Tibial nerve (tissue), 4 donors: ENCODE data around the gene NPW. TPM values are rescaled to one million over a fixed set of nuclear protein-coding genes. Genes with fewer than 3 reads are reported as not detected.

Experiments
- DNase-seq, 2 donors: peaks; one replicate each; pipeline ENCODE4 v3.0.0-alpha.2; 2019; ENCODE audit warnings: low spot score in 2 of 2
- H3K27ac ChIP-seq, 4 donors: fragments of 200-600 bp; sonication (generic) in 3 of 4; one replicate each; pipeline ENCODE4 v1.5.1; 2017 to 2019; ENCODE audit warnings: mild to moderate bottlenecking in 1 of 4
- H3K27me3 ChIP-seq, 2 donors: fragments of 200-600 bp; sonication (generic) in 1 of 2; one replicate each; pipeline versions ENCODE4 v1.5.1 to v1.6.0; 2017 to 2019
- H3K36me3 ChIP-seq, 3 donors: fragments of 200-600 bp; sonication (generic); one replicate each; pipeline ENCODE4 v1.5.1; 2018 to 2019
- H3K4me1 ChIP-seq, 4 donors: fragments of 200-600 bp; sonication (generic) in 3 of 4; one replicate each; pipeline ENCODE4 v1.5.1; 2017 to 2019
- H3K4me3 ChIP-seq, 4 donors: fragments of 200-600 bp; sonication (generic) in 3 of 4; one replicate each; pipeline ENCODE4 v1.5.1; 2017 to 2019; ENCODE audit warnings: mild to moderate bottlenecking in 1 of 4, moderate library complexity in 1 of 4
- H3K9me3 ChIP-seq, 4 donors: fragments of 200-600 bp; sonication (generic) in 3 of 4; one replicate each; pipeline ENCODE4 v1.5.1; 2017 to 2019
- EP300 ChIP-seq, 2 donors: sonication (generic); formaldehyde crosslinking; IDR thresholded peaks; one replicate each; pipeline ENCODE4 v1.6.1; 2017; ENCODE audit warnings: antibody characterized with exemption in 2 of 2, mild to moderate bottlenecking in 1 of 2
- POLR2A ChIP-seq, 2 donors: fragments of 450-650 bp; IDR thresholded peaks; one replicate each; pipeline ENCODE4 v1.6.1; 2017; ENCODE audit warnings: antibody characterized with exemption in 2 of 2, mild to moderate bottlenecking in 2 of 2, moderate library complexity in 2 of 2
- WGBS, 2 donors: methylation state at CpG; one replicate each; pipeline ENCODE4 v1.1.5; 2018; 5-methylcytosine and 5-hydroxymethylcytosine counted together
- total RNA-seq, 4 donors: library from RNA; depleted of rRNA; stranded (reverse); fragments of >200 nt; gene quantifications; one replicate each; pipeline ENCODE4 v1.1.0, GENCODE V29; 2016
- TF ChIP-seq, protein P1 (sequence below), 5 experiments: fragments of 200-600 bp in 3 of 5; fragments of 450-650 bp in 2 of 5; sonication (generic) in 3 of 5; IDR thresholded peaks; one replicate each; pipeline ENCODE4 v1.5.1; 2016 to 2019; ENCODE audit warnings: antibody characterized with exemption in 5 of 5, mild to moderate bottlenecking in 3 of 5, moderate library complexity in 2 of 5

The NPW gene
- total RNA-seq, 4 donors from 2014 or later = 3.0 to 3.1 TPM; not detected in 2

DNA sequence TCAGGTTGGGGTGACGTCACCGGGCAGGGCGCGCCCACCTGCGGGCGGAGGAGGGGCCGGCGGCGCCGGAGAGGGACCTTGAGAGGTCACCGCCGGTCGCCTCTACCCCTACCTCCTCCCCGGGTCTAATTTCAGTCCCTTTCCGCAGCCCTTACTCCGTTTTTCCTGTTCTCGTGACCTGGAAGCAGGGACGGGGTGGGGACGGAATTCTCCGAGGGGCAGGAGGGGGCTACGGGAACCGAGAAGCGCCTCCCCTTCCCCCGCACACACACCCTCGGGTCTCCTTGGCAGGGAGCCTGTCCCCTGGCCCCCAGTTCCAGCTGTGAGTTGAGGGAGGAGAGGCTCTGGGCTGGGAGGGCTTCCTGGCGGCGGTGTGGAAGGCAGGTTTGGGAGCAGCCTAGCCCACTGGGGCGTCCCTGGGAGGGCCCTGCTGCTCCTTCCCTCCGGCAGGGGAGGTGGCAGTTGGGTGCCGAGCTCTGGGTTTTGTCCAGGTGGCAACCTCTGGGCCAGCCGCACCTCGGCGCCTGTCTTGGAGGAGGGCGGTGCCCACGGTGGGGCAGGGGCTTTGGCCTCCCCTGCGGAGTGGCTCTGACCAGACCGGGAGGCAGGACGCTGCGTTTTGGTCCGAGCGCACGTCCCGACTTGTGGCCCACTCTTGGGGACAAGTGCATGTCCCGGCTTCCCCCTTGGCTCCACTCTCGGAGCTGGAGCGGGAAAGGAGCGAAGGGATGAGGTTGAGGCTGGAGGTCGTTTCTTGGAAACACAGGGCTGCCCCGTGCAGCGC is 29.0 kb upstream of the NPW start:
- Histone ChIP-seq H3K9me3 (no peaks in the 10 kb centered on the region), H3K27ac (peak overlapping the region in 1 of 4 donors; percentile 55), H3K4me3 (peak overlapping the region in 2 of 4 donors; percentile 22 to 31), H3K36me3 (peaks cover 0 to 22% (median 0%) of the 10 kb centered on the region in 3 donors), H3K4me1 (peaks cover 0 to 39% (median 16%) of the 10 kb centered on the region in 4 donors), H3K27me3 (peaks cover 0 to 47% of the 10 kb centered on the region in 2 donors)
- TF ChIP-seq POLR2A (IDR thresholded peaks at IDR 0.05) (no peak), EP300 (IDR thresholded peaks at IDR 0.05) (no peak)
- TF ChIP-seq, protein P1, sequence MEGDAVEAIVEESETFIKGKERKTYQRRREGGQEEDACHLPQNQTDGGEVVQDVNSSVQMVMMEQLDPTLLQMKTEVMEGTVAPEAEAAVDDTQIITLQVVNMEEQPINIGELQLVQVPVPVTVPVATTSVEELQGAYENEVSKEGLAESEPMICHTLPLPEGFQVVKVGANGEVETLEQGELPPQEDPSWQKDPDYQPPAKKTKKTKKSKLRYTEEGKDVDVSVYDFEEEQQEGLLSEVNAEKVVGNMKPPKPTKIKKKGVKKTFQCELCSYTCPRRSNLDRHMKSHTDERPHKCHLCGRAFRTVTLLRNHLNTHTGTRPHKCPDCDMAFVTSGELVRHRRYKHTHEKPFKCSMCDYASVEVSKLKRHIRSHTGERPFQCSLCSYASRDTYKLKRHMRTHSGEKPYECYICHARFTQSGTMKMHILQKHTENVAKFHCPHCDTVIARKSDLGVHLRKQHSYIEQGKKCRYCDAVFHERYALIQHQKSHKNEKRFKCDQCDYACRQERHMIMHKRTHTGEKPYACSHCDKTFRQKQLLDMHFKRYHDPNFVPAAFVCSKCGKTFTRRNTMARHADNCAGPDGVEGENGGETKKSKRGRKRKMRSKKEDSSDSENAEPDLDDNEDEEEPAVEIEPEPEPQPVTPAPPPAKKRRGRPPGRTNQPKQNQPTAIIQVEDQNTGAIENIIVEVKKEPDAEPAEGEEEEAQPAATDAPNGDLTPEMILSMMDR (IDR thresholded peaks at IDR 0.05) = no peak
- 3 to 7% methylated on average over 32 to 40 of the region's 50 CpGs for WGBS, 2 donors
- no peak for DNase-seq

- H3K9me3 ChIP-seq = no peaks in the 10 kb centered on the region
- no peak for DNase-seq
- H3K36me3 ChIP-seq = peaks cover 0 to 19% (median 0%) of the 10 kb centered on the region in 3 donors
- H3K27me3 ChIP-seq = peaks cover 0 to 47% of the 10 kb centered on the region in 2 donors
- WGBS, 2 donors = 6 to 9% methylated on average over 12 to 14 of the region's 18 CpGs
- H3K4me3 ChIP-seq = peak overlapping the region in 2 of 4 donors; percentile 31 to 44
- peak overlapping the region in 1 of 4 donors; percentile 60 for H3K27ac ChIP-seq
- peaks cover 0 to 36% (median 16%) of the 10 kb centered on the region in 4 donors for H3K4me1 ChIP-seq
- TF ChIP-seq EP300 (IDR thresholded peaks at IDR 0.05) (no peak), POLR2A (IDR thresholded peaks at IDR 0.05) (no peak)
- TF ChIP-seq, protein P1 (IDR thresholded peaks at IDR 0.05) = no peak
Measured at GRCh38 chr16:1991135-1991551, 28.4 kb upstream of the NPW start.

GRCh38 chr16:1991588-1991947 is 28.0 kb upstream of the NPW start:
- peaks cover 0 to 36% (median 16%) of the 10 kb centered on the region in 4 donors for H3K4me1 ChIP-seq
- peaks cover 0 to 47% of the 10 kb centered on the region in 2 donors for H3K27me3 ChIP-seq
- H3K27ac ChIP-seq = peak overlapping the region in 1 of 4 donors; percentile 60
- H3K36me3 ChIP-seq = peaks cover 0 to 19% (median 0%) of the 10 kb centered on the region in 3 donors
- no peak for TF ChIP-seq EP300 (IDR thresholded peaks at IDR 0.05)
- TF ChIP-seq, protein P1 (IDR thresholded peaks at IDR 0.05) = no peak
- no peak for TF ChIP-seq POLR2A (IDR thresholded peaks at IDR 0.05)
- DNase-seq = no peak
- H3K4me3 ChIP-seq = peak overlapping the region; percentile 23 to 44 (median 34)
- no peaks in the 10 kb centered on the region for H3K9me3 ChIP-seq
- 9 to 25% methylated on average over 11 to 22 of the region's 22 CpGs for WGBS, 2 donors

- DNase-seq = peak; percentile 78 to 85
- peaks cover 0 to 36% (median 16%) of the 10 kb centered on the region in 4 donors for H3K4me1 ChIP-seq
- H3K9me3 ChIP-seq = no peaks in the 10 kb centered on the region
- H3K27ac ChIP-seq = peak overlapping the region in 1 of 4 donors; percentile 60
- no peak for TF ChIP-seq POLR2A (IDR thresholded peaks at IDR 0.05)
- no peak for TF ChIP-seq EP300 (IDR thresholded peaks at IDR 0.05)
- H3K36me3 ChIP-seq = peaks cover 0 to 19% (median 0%) of the 10 kb centered on the region in 3 donors
- H3K4me3 ChIP-seq = peak overlapping the region; percentile 23 to 44 (median 34)
- H3K27me3 ChIP-seq = peaks cover 0 to 47% of the 10 kb centered on the region in 2 donors
- WGBS, 2 donors = 3 to 4% methylated on average over 30 to 64 of the region's 96 CpGs
Measured at GRCh38 chr16:1991948-1992703, 27.5 kb upstream of the NPW start.

GRCh38 chr16:1992704-1993317 is 26.8 kb upstream of the NPW start:
- Histone ChIP-seq H3K4me3 (peak overlapping the region in 2 of 4 donors; percentile 38 to 44), H3K4me1 (peaks cover 0 to 36% (median 16%) of the 10 kb centered on the region in 4 donors), H3K9me3 (no peaks in the 10 kb centered on the region), H3K27me3 (peaks cover 0 to 47% of the 10 kb centered on the region in 2 donors), H3K36me3 (peaks cover 0 to 20% (median 0%) of the 10 kb centered on the region in 3 donors), H3K27ac (no peak overlapping the region)
- TF ChIP-seq POLR2A (IDR thresholded peaks at IDR 0.05) (no peak), EP300 (IDR thresholded peaks at IDR 0.05) (no peak)
- TF ChIP-seq, protein P1 (IDR thresholded peaks at IDR 0.05) = no peak
- DNase-seq = no peak
- WGBS, 2 donors = 44 to 45% methylated on average over 14 to 27 of the region's 50 CpGs
